HEK293 (cell line): ENCODE measurements around the gene KRT6A.

Experiments used
- CTCF ChIA-PET: fragments of 350-600 bp; formaldehyde crosslinking; extraction: SDS; loops from one replicate; lab custom pipeline; 2021; ENCODE audit warnings: antibody characterized with exemption; lab: Yijun Ruan, JAX
- POLR2A ChIA-PET: fragments of 300-600 bp; formaldehyde crosslinking; extraction: SDS; loops from one replicate; lab custom pipeline; 2020; ENCODE audit warnings: antibody characterized with exemption, inconsistent platforms; lab: Yijun Ruan, JAX
- H3K27ac ChIP-seq: fragments of 200-500 bp; sonication (Bioruptor generic); 2 replicates; pipeline ENCODE4 v1.5.1; 2014; ENCODE audit warnings: low read depth, low read length, control low read depth, inconsistent platforms; ENCODE audit errors: extremely low read depth
- H3K36me3 ChIP-seq, 2 experiments: fragments of 200-500 bp in 1 of 2; sonication (Bioruptor generic) in 1 of 2; 1 replicate in 1 of 2; 2 replicates in 1 of 2; pipeline ENCODE4 v1.5.1; 2014 to 2017; ENCODE audit warnings: inconsistent platforms in 2 of 2, low read length in 2 of 2; ENCODE audit not compliant: control insufficient read depth in 2 of 2, insufficient read depth in 1 of 2
- H3K4me1 ChIP-seq: fragments of 200-500 bp; sonication (Bioruptor generic); 2 replicates; pipeline ENCODE4 v1.5.1; 2014; ENCODE audit warnings: mild to moderate bottlenecking, low read length, inconsistent platforms; ENCODE audit not compliant: control insufficient read depth, insufficient read depth
- H3K4me3 ChIP-seq: 2 replicates; pipeline ENCODE4 v1.5.1; 2011; ENCODE audit warnings: low read depth, mild to moderate bottlenecking, control low read depth, low read length, moderate library complexity
- H3K9me3 ChIP-seq: fragments of 200-500 bp; sonication (Bioruptor generic); 2 replicates; pipeline ENCODE4 v1.5.1; 2014; ENCODE audit warnings: low read depth, low read length, inconsistent platforms; ENCODE audit not compliant: control insufficient read depth, insufficient read depth
- PRDM10 ChIP-seq: fragments of 450-650 bp; formaldehyde crosslinking; IDR thresholded peaks from 2 replicates; pipeline ENCODE4 v1.5.1; 2016; ENCODE audit warnings: missing biosample characterization, missing genetic modification characterization
- ZBTB21 ChIP-seq: fragments of 450-650 bp; formaldehyde crosslinking; IDR thresholded peaks from 2 replicates; pipeline ENCODE4 v1.5.1; 2017; ENCODE audit warnings: missing biosample characterization, missing genetic modification characterization
- ZBTB8A ChIP-seq: fragments of 450-650 bp; formaldehyde crosslinking; IDR thresholded peaks from 2 replicates; pipeline ENCODE4 v1.5.1; 2016; ENCODE audit warnings: missing biosample characterization, missing genetic modification characterization
- ZFHX2 ChIP-seq: fragments of 450-650 bp; formaldehyde crosslinking; conservative IDR thresholded peaks from 2 replicates; pipeline ENCODE4 v1.5.1; 2016; ENCODE audit warnings: missing biosample characterization, missing genetic modification characterization
- ZNF112 ChIP-seq: fragments of 450-650 bp; formaldehyde crosslinking; IDR thresholded peaks from 2 replicates; pipeline ENCODE4 v1.5.0; 2017; ENCODE audit warnings: missing biosample characterization, missing genetic modification characterization
- ZNF280C ChIP-seq: fragments of 450-650 bp; formaldehyde crosslinking; IDR thresholded peaks from 2 replicates; pipeline ENCODE4 v1.5.1; 2016; ENCODE audit warnings: missing biosample characterization, missing genetic modification characterization
- ZNF280D ChIP-seq: fragments of 450-650 bp; formaldehyde crosslinking; IDR thresholded peaks from 2 replicates; pipeline ENCODE4 v1.5.1; 2016; ENCODE audit warnings: missing biosample characterization, missing genetic modification characterization
- ZNF426 ChIP-seq: fragments of 450-650 bp; formaldehyde crosslinking; IDR thresholded peaks from 2 replicates; pipeline ENCODE4 v1.5.1; 2017; ENCODE audit warnings: missing biosample characterization, missing genetic modification characterization, mild to moderate bottlenecking, inconsistent platforms, moderate library complexity
- ZNF510 ChIP-seq: fragments of 450-650 bp; formaldehyde crosslinking; IDR thresholded peaks from 2 replicates; pipeline ENCODE4 v1.5.1; 2018; ENCODE audit warnings: mild to moderate bottlenecking, missing genetic modification characterization, missing biosample characterization; ENCODE audit not compliant: insufficient replicate concordance
- ZNF544 ChIP-seq: fragments of 450-650 bp; formaldehyde crosslinking; IDR thresholded peaks from 2 replicates; pipeline ENCODE4 v1.5.0; 2017; ENCODE audit warnings: missing biosample characterization, missing genetic modification characterization
- ZNF560 ChIP-seq: fragments of 450-650 bp; formaldehyde crosslinking; IDR thresholded peaks from 2 replicates; pipeline ENCODE4 v1.5.1; 2017; ENCODE audit warnings: missing biosample characterization, missing genetic modification characterization, borderline replicate concordance
- ZNF600 ChIP-seq: fragments of 450-650 bp; formaldehyde crosslinking; IDR thresholded peaks from 2 replicates; pipeline ENCODE4 v1.5.1; 2016; ENCODE audit warnings: missing biosample characterization, missing genetic modification characterization
- ZNF610 ChIP-seq: fragments of 450-650 bp; formaldehyde crosslinking; IDR thresholded peaks from 2 replicates; pipeline ENCODE4 v1.5.1; 2016; ENCODE audit warnings: missing biosample characterization, missing genetic modification characterization, borderline replicate concordance
- ZNF623 ChIP-seq: fragments of 450-650 bp; formaldehyde crosslinking; IDR thresholded peaks from 2 replicates; pipeline ENCODE4 v1.5.1; 2016; ENCODE audit warnings: missing biosample characterization, missing genetic modification characterization
- ZNF629 ChIP-seq: fragments of 450-650 bp; formaldehyde crosslinking; IDR thresholded peaks from 2 replicates; pipeline ENCODE4 v1.5.1; 2017; ENCODE audit warnings: missing biosample characterization, missing genetic modification characterization
- ZNF639 ChIP-seq: fragments of 450-650 bp; formaldehyde crosslinking; IDR thresholded peaks from 2 replicates; pipeline ENCODE4 v1.5.1; 2016; ENCODE audit warnings: missing biosample characterization, missing genetic modification characterization
- ZNF660 ChIP-seq: fragments of 450-650 bp; IDR thresholded peaks from 2 replicates; pipeline ENCODE4 v1.5.1; 2018; ENCODE audit warnings: missing biosample characterization, mild to moderate bottlenecking, missing genetic modification characterization
- ZNF707 ChIP-seq: fragments of 450-650 bp; formaldehyde crosslinking; IDR thresholded peaks from 2 replicates; pipeline ENCODE4 v1.5.1; 2016; ENCODE audit warnings: missing biosample characterization, missing genetic modification characterization
- ZNF843 ChIP-seq: fragments of 450-650 bp; formaldehyde crosslinking; IDR thresholded peaks from 2 replicates; pipeline ENCODE4 v1.5.1; 2016; ENCODE audit warnings: missing biosample characterization, missing genetic modification characterization
- ZSCAN23 ChIP-seq: fragments of 450-650 bp; formaldehyde crosslinking; IDR thresholded peaks from 2 replicates; pipeline ENCODE4 v1.5.1; 2016; ENCODE audit warnings: missing biosample characterization, missing genetic modification characterization

Gene KRT6A

GRCh38 chr12:52474212-52474611, 18.8 kb downstream of the KRT6A start:
- no peaks in the 10 kb centered on the region for H3K36me3 ChIP-seq
- ChIA-PET CTCF (no interaction called here), POLR2A (no interaction called here)
- no peaks in the 10 kb centered on the region for H3K9me3 ChIP-seq
- H3K27ac ChIP-seq: no peak overlapping the region
- TF ChIP-seq ZNF610 (no peak), ZNF623 (tag by site-specific recombination) (no peak), ZNF510 (tag by site-specific recombination) (no peak), ZNF707 (no peak)
- no peak overlapping the region for H3K4me3 ChIP-seq
- no peaks in the 10 kb centered on the region for H3K4me1 ChIP-seq

GRCh38 chr12:52473768-52474167, 19.3 kb downstream of the KRT6A start, which contains the start of gene KRT6C:
KRT6C (minus strand) TSS chr12:52473805; CDS start chr12:52473737, 68 bp downstream.
- no peak within 1 kb of the TSS for H3K27ac ChIP-seq
- CTCF ChIA-PET: no interaction called here
- no peaks in the 10 kb centered on the region for H3K9me3 ChIP-seq
- no peaks in the 10 kb centered on the region for H3K36me3 ChIP-seq
- H3K4me1 ChIP-seq: no peaks in the 10 kb centered on the region
- POLR2A ChIA-PET: no interaction called here
- no peak within 1 kb of the TSS for H3K4me3 ChIP-seq
- TF ChIP-seq ZNF280C (tag by site-specific recombination): no peak
- no peak for TF ChIP-seq ZNF660 (tag by site-specific recombination)
- TF ChIP-seq ZBTB8A (tag by site-specific recombination): no peak
- no peak for TF ChIP-seq ZBTB21
- TF ChIP-seq ZNF112: no peak
- no peak for TF ChIP-seq ZFHX2 (tag by site-specific recombination)
- no peak for TF ChIP-seq ZNF843 (tag by site-specific recombination)
- TF ChIP-seq ZNF544 (tag by site-specific recombination): no peak
- no peak for TF ChIP-seq ZNF629
- no peak for TF ChIP-seq ZSCAN23 (tag by site-specific recombination)
- TF ChIP-seq ZNF280D (tag by site-specific recombination): no peak
- TF ChIP-seq ZNF426: no peak
- TF ChIP-seq ZNF639 (tag by site-specific recombination): no peak
- TF ChIP-seq ZNF600 (tag by site-specific recombination): no peak
- TF ChIP-seq PRDM10 (tag by site-specific recombination): no peak
- no peak for TF ChIP-seq ZNF560 (tag by site-specific recombination)
